Activated CD4-positive, CD25-positive, alpha-beta regulatory T cell (primary cell): Measurements from ENCODE around the gene RAB44.

Experiments
- DNase-seq, 4 experiments: peaks; one replicate each; lab custom pipeline; 2025; lab: John Stamatoyannopoulos, UW

The RAB44 gene

GRCh38 chr6:36669002-36669401, 28.6 kb upstream of the RAB44 start:
- DNase-seq, result no peak

GRCh38 chr6:36670271-36670670, 27.4 kb upstream of the RAB44 start:
- DNase-seq, result no peak

- DNase-seq, result no peak
Observed at GRCh38 chr6:36671687-36672375, 25.8 kb upstream of the RAB44 start.

DNA sequence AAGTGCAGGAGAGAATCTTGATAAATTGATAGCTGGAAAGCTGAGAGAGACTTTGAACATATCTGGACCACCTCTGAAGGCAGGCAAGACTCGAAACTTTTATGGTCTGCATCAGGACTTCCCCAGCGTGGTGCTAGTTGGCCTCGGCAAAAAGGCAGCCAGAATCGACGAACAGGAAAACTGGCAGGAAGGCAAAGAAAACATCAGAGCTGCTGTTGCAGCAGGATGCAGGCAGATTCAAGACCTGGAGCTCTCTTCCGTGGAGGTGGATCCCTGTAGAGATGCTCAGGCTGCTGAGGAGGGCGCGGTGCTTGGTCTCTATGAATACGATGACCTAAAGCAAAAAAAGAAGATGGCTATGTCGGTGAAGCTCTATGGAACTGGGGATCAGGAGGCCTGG, 23.7 kb upstream of the RAB44 start:
- no peak for DNase-seq

DNA sequence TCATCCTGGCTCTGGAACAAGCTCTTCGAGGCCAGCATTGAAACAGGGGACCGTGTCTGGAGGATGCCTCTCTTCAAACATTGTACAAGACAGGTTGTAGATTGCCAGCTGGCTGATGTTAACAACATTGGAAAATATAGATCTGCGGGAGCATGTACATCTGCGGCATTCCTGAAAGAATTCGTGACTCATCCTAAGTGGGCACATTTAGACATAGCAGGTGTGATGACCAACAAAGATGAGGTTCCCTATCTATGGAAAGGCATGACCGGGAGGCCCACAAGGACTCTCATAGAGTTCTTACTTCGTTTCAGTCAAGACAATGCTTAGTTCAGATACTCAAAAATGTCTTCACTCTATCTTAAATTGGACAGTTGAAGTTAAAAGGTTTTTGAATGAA, 22.7 kb upstream of the RAB44 start:
- no peak for DNase-seq

DNA sequence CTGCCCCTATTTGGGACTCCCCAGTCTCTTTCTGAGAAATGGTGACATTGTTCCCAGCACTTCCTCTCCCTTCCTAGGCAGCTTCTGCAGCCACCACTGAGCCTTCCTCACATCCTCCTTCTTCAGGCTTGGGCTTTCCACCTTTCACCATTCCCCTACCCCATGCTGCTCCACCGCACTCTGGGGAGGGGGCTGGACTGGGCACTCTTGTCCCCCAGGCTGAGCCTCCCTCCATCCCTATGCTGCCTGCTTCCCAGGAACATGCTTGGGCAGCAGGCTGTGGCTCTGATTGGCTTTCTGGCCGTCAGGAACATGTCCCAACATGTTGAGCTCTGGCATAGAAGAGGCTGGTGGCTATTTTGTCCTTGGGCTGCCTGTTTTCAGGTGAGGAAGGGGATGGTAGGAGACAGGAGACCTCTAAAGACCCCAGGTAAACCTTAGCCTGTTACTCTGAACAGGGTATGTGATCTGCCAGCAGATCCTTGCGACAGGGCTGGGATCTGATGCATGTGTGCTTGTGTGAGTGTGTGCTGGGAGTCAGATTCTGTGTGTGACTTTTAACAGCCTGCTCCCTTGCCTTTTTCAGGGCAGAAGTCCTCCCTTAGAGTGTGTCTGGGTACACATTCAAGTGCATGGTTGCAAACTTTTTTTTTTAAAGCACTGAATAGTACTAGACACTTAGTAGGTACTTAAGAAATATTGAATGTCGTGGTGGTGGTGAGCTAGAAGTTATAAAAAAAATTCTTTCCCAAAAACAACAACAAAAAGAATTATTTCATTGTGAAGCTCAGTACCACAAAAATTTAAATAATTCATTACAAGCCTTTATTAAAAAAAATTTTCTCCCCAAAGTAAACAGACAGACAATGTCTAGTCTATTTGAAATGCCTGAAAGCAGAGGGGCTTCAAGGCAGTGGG, 21.2 kb upstream of the RAB44 start:
- DNase-seq, result no peak

DNA sequence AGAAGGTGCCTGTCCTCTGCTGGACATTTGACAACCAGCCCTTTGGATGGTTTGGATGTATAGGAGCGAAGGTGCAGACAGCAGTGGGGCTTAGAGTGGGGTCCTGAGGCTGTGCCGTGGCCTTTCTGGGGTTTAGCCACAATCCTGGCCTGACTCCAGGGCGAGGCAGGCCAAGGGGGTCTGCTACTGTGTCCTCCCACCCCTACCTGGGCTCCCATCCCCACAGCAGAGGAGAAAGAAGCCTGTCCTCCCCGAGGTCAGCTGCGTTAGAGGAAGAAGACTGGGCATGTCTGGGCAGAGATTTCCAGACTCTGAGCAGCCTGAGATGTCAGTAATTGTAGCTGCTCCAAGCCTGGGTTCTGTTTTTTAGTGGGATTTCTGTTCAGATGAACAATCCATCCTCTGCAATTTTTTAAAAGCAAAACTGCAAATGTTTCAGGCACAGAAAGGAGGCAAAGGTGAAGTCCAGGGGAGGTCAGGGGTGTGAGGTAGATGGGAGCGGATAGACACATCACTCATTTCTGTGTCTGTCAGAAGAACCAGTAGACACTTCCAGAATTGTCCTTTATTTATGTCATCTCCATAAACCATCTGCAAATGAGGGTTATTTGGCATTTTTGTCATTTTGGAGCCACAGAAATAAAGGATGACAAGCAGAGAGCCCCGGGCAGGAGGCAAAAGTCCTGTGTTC, 20.4 kb upstream of the RAB44 start:
- no peak for DNase-seq

DNA sequence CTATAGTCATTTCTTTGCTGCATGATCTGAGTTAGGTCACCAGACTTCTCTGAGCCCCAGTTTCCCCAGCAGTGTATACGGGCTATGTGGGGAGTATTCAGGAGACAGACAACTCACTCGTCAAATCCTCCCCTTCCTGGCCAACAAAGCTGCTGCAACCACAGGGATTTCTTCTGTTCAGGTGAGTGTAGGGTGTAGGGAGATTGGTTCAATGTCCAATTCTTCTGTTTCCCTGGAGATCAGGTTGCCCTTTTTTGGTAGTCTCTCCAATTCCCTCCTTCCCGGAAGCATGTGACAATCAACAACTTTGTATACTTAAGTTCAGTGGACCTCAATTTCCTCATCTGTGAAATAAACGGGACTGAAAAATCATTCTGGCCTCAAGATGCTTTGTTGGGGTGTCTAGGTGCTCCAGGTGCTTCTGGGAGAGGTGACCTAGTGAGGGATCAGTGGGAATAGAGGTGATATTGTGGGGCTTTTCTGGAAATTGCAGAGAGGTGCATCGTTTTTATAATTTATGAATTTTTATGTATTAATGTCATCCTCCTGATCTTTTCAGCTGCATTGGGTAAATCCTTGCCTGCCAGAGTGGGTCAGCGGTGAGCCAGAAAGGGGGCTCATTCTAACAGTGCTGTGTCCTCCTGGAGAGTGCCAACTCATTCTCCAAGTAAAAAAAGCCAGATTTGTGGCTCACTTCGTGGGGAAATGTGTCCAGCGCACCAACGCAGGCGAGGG, 19.7 kb upstream of the RAB44 start:
- no peak for DNase-seq

DNA sequence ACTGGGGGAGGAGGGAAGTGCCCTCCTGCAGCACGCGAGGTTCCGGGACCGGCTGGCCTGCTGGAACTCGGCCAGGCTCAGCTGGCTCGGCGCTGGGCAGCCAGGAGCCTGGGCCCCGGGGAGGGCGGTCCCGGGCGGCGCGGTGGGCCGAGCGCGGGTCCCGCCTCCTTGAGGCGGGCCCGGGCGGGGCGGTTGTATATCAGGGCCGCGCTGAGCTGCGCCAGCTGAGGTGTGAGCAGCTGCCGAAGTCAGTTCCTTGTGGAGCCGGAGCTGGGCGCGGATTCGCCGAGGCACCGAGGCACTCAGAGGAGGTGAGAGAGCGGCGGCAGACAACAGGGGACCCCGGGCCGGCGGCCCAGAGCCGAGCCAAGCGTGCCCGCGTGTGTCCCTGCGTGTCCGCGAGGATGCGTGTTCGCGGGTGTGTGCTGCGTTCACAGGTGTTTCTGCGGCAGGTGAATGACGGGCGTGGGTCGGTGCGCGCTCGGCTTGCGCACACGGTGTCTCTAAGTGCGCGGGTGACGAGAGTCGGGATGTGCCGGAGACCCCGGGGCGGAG, 19.1 kb upstream of the RAB44 start, which contains the start of gene CDKN1A:
Gene CDKN1A, plus strand, starts transcription at position 227 of the 555 bp plus-strand sequence. CDS start 5,388 bp downstream, outside the sequence.
- peak; percentile 28 to 59 (median 46) for DNase-seq

- DNase-seq, result no peak
Observed at GRCh38 chr6:36679043-36679833, 18.4 kb upstream of the RAB44 start.

- peak; percentile 14 to 18 (median 14) for DNase-seq
Observed at GRCh38 chr6:36682328-36683144, 15.1 kb upstream of the RAB44 start.

- DNase-seq, result no peak
Observed at GRCh38 chr6:36683145-36683655, 14.4 kb upstream of the RAB44 start.

DNA sequence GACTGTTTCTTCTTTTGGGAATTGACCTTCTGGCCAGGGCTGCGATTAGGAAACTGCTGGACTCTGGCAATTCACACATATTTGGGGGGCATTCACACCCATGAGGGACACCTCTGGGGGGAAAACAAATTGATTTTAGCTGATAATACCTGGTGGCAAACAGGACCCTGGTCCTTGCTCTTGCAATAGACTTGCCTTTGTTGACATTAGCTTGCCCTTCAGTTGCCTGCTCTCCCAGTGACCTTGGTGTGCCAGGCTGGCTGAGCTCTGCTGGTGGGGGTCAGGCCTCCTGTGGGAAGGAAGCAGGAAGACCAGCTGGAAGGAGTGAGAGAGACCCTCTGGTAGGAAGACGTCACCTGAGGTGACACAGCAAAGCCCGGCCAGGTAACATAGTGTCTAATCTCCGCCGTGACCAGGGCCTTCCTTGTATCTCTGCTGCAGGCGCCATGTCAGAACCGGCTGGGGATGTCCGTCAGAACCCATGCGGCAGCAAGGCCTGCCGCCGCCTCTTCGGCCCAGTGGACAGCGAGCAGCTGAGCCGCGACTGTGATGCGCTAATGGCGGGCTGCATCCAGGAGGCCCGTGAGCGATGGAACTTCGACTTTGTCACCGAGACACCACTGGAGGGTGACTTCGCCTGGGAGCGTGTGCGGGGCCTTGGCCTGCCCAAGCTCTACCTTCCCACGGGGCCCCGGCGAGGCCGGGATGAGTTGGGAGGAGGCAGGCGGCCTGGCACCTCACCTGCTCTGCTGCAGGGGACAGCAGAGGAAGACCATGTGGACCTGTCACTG, 13.8 kb upstream of the RAB44 start:
- no peak for DNase-seq

DNA sequence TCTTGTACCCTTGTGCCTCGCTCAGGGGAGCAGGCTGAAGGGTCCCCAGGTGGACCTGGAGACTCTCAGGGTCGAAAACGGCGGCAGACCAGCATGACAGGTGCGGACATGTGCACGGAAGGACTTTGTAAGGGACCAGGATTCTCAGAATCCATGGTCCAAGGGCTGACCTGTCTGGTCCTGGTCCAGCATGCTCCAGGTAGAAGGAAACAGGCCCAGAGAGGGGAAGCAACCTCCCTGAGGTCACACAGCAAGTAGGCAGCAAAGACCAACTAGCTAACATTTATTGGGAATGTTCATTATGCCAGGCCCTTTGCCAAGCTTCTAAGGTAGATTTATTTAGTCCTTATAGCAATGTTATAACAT, 13.2 kb upstream of the RAB44 start:
- no peak for DNase-seq

DNA sequence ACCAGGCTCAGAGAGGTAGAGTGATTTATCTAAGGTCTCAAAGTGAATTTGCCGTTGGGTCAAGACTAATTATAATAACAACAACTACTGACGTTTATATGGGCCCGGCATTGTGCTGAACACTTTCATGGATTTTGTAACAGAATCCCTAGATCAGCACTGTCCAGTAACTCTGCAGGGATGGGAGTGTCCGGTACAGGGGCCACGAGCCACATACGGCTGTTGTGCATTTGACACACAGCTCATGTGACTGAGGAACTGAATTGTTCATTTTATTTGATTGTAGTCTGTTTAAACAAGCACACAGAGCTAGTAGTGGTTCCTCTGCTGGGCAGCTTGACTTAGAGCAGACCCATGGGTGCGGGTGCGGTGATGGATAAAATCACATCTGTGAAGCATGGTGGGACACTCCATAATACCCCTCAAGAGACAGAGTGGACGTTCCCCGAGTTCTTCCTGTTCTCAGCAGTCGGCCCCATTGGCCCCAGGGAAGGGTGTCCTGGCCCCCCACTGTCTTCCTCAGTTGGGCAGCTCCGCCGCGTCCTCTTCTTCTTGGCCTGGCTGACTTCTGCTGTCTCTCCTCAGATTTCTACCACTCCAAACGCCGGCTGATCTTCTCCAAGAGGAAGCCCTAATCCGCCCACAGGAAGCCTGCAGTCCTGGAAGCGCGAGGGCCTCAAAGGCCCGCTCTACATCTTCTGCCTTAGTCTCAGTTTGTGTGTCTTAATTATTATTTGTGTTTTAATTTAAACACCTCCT, 12.3 kb upstream of the RAB44 start:
- DNase-seq, result no peak

GRCh38 chr6:36685926-36686667, 11.5 kb upstream of the RAB44 start:
- DNase-seq, result no peak
